HG02610 (cell line): Measurements from ENCODE around the gene DNAH12.
"Not testable (repeated sequence)": the region's sequence is repeated elsewhere in the genome, so short reads cannot be mapped to it uniquely, and the experiment has no call there.

Experiments used
- ATAC-seq: cut with Tn5 transposase; IDR thresholded peaks from one replicate; pipeline ENCODE4 v1.9.1; 2021; ENCODE audit warnings: mild to moderate bottlenecking, moderate library complexity; ENCODE audit not compliant: unreplicated experiment

DNAH12 gene

GRCh38 chr3:57530071-57530608, 14.0 kb downstream of the DNAH12 start:
- ATAC-seq = no peak

- no peak for ATAC-seq
These were observed 25.7 kb downstream of the DNAH12 start for GRCh38 chr3:57518276-57518915.

GRCh38 chr3:57512166-57512565, 32.0 kb downstream of the DNAH12 start:
- no peak for ATAC-seq

- ATAC-seq = no peak
These were observed 38.2 kb downstream of the DNAH12 start for GRCh38 chr3:57505901-57506300.

GRCh38 chr3:57500506-57500905, 43.6 kb downstream of the DNAH12 start:
- no peak for ATAC-seq

- ATAC-seq = no peak
These were observed 46.2 kb downstream of the DNAH12 start for GRCh38 chr3:57497904-57498303.

GRCh38 chr3:57484563-57484962, 59.6 kb downstream of the DNAH12 start:
- no peak for ATAC-seq

- not testable (repeated sequence) for ATAC-seq
These were observed 67.0 kb downstream of the DNAH12 start for GRCh38 chr3:57477193-57477592.

- no peak for ATAC-seq
These were observed 79.3 kb downstream of the DNAH12 start for GRCh38 chr3:57464801-57465200.

GRCh38 chr3:57464011-57464410, 80.1 kb downstream of the DNAH12 start:
- no peak for ATAC-seq

GRCh38 chr3:57451150-57451846, 92.8 kb downstream of the DNAH12 start:
- ATAC-seq = no peak

GRCh38 chr3:57449276-57449847, 94.8 kb downstream of the DNAH12 start:
- not testable (repeated sequence) for ATAC-seq

GRCh38 chr3:57448489-57448888, 95.7 kb downstream of the DNAH12 start:
- not testable (repeated sequence) for ATAC-seq

- no peak for ATAC-seq
These were observed 97.8 kb downstream of the DNAH12 start for GRCh38 chr3:57446318-57446841.

- ATAC-seq = no peak
These were observed 99.7 kb downstream of the DNAH12 start for GRCh38 chr3:57444469-57444868.

- ATAC-seq = not testable (repeated sequence)
These were observed 104.0 kb downstream of the DNAH12 start for GRCh38 chr3:57440144-57440543.

- not testable (repeated sequence) for ATAC-seq
These were observed 105.7 kb downstream of the DNAH12 start for GRCh38 chr3:57438460-57438859.

- ATAC-seq = no peak
These were observed 107.9 kb downstream of the DNAH12 start for GRCh38 chr3:57436195-57436761.

GRCh38 chr3:57434041-57434440, 110.1 kb downstream of the DNAH12 start:
- ATAC-seq = no peak

- ATAC-seq = no peak
These were observed 120.8 kb downstream of the DNAH12 start for GRCh38 chr3:57423335-57423734.

GRCh38 chr3:57421336-57421735, 122.8 kb downstream of the DNAH12 start:
- no peak for ATAC-seq
